ENCODE measurements around the gene DIPK1A. TPM values are rescaled to one million over a fixed set of nuclear protein-coding genes. Genes with fewer than 3 reads are reported as not detected.

The DIPK1A gene
- 10.5 and 11.2 TPM in 2 replicates for total RNA-seq (2021)
- percentile 65 among the genes with signal in this experiment for Bru-seq, nascent RNA
- BruChase-seq, experiment 1, labeled RNA remaining after a 2-hour chase, result percentile 72 among the genes with signal in this experiment
- BruChase-seq, experiment 2, labeled RNA remaining after a 6-hour chase, result percentile 58 among the genes with signal in this experiment
- long read RNA-seq, transcript FAM69A-201 (5 exons, 2,574 nt), result major isoform, 32 of 41 reads
- long read RNA-seq, partial matches to known transcripts, result 2 of 41 reads
- long read RNA-seq, other reads (novel, unspliced or antisense), result 7 of 41 reads

DNA sequence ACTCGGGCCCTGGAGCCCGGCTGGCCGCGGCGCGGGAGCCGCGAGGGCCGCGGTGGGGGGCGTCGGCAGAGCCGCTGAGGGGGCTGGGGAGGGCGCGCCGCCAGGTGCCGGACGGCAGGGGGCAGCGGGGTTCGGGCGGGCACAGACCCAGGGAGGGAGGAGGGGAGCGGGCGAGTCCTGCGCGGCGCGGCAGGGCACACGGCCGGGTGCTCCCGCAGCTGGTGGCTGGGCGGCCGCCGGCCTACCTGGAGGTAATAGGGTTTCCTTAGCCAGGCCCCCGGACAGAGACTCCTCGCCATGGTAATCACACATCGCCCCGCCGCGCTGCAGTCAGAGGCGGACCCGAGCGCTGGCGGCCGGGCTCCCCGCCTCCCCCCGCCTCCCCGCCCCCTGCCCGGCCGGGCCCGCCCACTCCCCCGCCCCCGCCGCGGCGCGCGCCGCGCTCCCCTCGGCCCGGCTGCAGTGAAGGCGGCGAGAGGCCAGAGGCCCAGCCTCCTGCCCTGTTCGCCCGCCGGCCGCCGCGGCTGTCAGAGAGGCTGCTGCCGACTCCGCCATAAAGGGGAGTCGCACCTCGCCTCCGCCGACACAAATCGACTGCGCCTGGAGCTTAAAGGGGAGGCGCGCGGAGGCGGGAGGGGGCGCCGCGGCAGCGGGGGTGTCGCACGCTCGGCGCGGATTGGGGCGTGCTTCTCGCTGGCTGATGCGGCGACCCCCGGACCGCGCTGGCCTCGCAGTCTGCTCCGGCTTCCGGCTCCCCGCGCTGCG lies at the start of gene DIPK1A:
Gene DIPK1A (minus strand): TSS at position 332 of the 765 bp plus-strand sequence. CDS start 33 bp downstream, at position 299.
- CTCF ChIA-PET, result interaction anchor here (0.7 to 1.3 kb wide), 4 partner anchors 101 to 463 kb away, joined by 3 to 7 read pairs (median 3); no protein-coding TSS in a partner anchor
- H3K9me3 ChIP-seq (ENCODE audit: insufficient read depth, low read depth), result no peaks in the 10 kb centered on the region
- peak within 1 kb of the TSS; percentile 65 for H3K27ac ChIP-seq
- H3K9me2 ChIP-seq (ENCODE audit: insufficient read depth), result no peaks in the 10 kb centered on the region
- no peaks in the 10 kb centered on the region for H4K20me1 ChIP-seq (ENCODE audit: insufficient read depth)
- peaks cover 7% of the 10 kb centered on the region; the same call in 1 of the 2 replicates for H3F3A ChIP-seq (ENCODE audit: insufficient read depth, low read depth)
- H3K36me3 ChIP-seq (ENCODE audit: low read depth), result no peaks in the 10 kb centered on the region
- no peaks in the 10 kb centered on the region for H3K27me3 ChIP-seq (ENCODE audit: insufficient read depth, low read depth)
- intact Hi-C loops (cut with micrococcal nuclease; ENCODE audit: unreplicated experiment), result loop anchor here (1.0 to 2.0 kb wide), 2 partner anchors 33 to 101 kb away; no protein-coding TSS in a partner anchor
- H2AFZ ChIP-seq, result peak within 1 kb of the TSS; percentile 98
- no peak for TF ChIP-seq EZH2 (IDR thresholded peaks at IDR 0.05; ENCODE audit: low read depth)
- TF ChIP-seq, protein P1, sequence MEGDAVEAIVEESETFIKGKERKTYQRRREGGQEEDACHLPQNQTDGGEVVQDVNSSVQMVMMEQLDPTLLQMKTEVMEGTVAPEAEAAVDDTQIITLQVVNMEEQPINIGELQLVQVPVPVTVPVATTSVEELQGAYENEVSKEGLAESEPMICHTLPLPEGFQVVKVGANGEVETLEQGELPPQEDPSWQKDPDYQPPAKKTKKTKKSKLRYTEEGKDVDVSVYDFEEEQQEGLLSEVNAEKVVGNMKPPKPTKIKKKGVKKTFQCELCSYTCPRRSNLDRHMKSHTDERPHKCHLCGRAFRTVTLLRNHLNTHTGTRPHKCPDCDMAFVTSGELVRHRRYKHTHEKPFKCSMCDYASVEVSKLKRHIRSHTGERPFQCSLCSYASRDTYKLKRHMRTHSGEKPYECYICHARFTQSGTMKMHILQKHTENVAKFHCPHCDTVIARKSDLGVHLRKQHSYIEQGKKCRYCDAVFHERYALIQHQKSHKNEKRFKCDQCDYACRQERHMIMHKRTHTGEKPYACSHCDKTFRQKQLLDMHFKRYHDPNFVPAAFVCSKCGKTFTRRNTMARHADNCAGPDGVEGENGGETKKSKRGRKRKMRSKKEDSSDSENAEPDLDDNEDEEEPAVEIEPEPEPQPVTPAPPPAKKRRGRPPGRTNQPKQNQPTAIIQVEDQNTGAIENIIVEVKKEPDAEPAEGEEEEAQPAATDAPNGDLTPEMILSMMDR (conservative IDR thresholded peaks at IDR 0.05), result no peak
- DNase-seq, result peak; percentile 72 to 76
- peaks cover 24% of the 10 kb centered on the region for H3K4me1 ChIP-seq (replicated peaks; ENCODE audit: insufficient read depth)
- POLR2A ChIA-PET (ENCODE audit: unreplicated experiment), result interaction anchor here (0.6 to 1.0 kb wide), 2 partner anchors 27 to 55 kb away, joined by 4 to 9 read pairs; no protein-coding TSS in a partner anchor
- H3K4me2 ChIP-seq, result peak within 1 kb of the TSS; percentile 82
- H3K4me3 ChIP-seq, result peak within 1 kb of the TSS; percentile 66
- no TSS peak for BruUV-seq (replicated peaks)
- H3K79me2 ChIP-seq (ENCODE audit: low read depth), result peaks cover 17% of the 10 kb centered on the region

DNA sequence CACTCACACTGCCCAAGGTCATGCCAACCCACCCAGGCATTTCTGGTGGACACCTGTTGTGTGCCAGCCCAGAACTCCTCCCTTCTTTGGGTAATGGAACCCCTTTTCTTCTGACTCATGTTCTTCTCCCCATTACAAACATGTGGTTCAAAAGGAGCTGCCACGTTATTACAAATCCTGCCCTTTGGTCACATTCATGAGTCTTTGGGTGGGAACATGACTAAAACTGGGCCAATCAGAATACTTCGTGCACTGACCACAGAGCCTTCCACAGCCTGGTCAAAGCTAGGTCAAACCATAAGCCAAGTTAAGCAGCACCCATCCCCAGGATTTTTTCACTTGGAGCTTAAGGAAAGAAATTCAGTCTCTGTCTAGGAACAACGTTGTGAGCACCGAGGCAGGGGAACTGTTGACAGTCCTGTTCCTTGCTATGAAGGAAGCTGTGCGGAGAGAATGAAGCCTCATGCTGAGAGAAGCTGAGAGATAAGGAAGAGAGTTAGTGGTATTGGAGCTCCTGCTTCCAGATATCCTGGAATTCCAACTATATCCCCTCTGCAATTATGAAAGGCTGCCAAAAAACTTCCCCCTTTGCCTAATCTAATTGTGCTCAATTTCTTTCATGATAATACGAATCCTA lies 46.8 kb upstream of the DIPK1A start:
- Histone ChIP-seq H3K36me3 (ENCODE audit: low read depth) (no peaks in the 10 kb centered on the region), H2AFZ (peak overlapping the region; percentile 40; the same call in 1 of the 2 replicates), H3K4me1 (replicated peaks; ENCODE audit: insufficient read depth) (peaks cover 40% of the 10 kb centered on the region), H3K4me3 (no peak overlapping the region), H3K4me2 (peak overlapping the region; percentile 39), H3K27me3 (ENCODE audit: insufficient read depth, low read depth) (no peaks in the 10 kb centered on the region), H3K27ac (peak overlapping the region; percentile 45), H3K79me2 (ENCODE audit: low read depth) (no peaks in the 10 kb centered on the region), H4K20me1 (ENCODE audit: insufficient read depth) (no peaks in the 10 kb centered on the region), H3K9me3 (ENCODE audit: insufficient read depth, low read depth) (no peaks in the 10 kb centered on the region), H3F3A (ENCODE audit: insufficient read depth, low read depth) (peaks cover 8% of the 10 kb centered on the region; the same call in 1 of the 2 replicates), H3K9me2 (ENCODE audit: insufficient read depth) (no peaks in the 10 kb centered on the region)
- intact Hi-C loops (cut with micrococcal nuclease; ENCODE audit: unreplicated experiment), result no loop called here
- TF ChIP-seq, protein P1 (conservative IDR thresholded peaks at IDR 0.05), result no peak
- TF ChIP-seq EZH2 (IDR thresholded peaks at IDR 0.05; ENCODE audit: low read depth), result no peak
- DNase-seq, result peak; percentile 30 to 96
- POLR2A ChIA-PET (ENCODE audit: unreplicated experiment), result interaction anchor here (0.7 kb wide), 1 partner anchor 607 kb away, joined by 5 read pairs; no protein-coding TSS in a partner anchor
- CTCF ChIA-PET, result interaction anchor here (0.6 kb wide), 1 partner anchor 421 kb away, joined by 3 read pairs; no protein-coding TSS in a partner anchor
- no TSS peak for BruUV-seq (replicated peaks)

DNA sequence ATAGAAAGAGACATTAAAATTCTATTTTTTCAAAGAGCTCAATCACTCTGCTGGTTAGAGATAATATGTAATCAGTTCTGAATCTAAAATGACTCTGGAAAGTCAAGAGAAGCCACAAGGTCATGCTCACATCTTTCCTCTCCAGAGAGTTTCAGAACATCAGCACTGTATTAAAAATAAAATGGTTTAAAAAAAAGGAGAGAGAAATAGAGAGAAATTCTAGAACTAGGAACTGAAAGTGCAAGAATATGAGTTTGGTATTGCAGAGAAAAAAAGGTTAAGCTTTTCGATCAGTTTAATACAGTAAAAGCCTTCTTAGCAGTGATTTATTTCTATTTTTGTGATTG lies 44.0 kb upstream of the DIPK1A start:
- Histone ChIP-seq H3K36me3 (ENCODE audit: low read depth) (no peaks in the 10 kb centered on the region), H3K27me3 (ENCODE audit: insufficient read depth, low read depth) (no peaks in the 10 kb centered on the region), H3K4me1 (replicated peaks; ENCODE audit: insufficient read depth) (peaks cover 56% of the 10 kb centered on the region), H3K4me3 (no peak overlapping the region), H3K9me2 (ENCODE audit: insufficient read depth) (no peaks in the 10 kb centered on the region), H3K27ac (no peak overlapping the region), H3K9me3 (ENCODE audit: insufficient read depth, low read depth) (no peaks in the 10 kb centered on the region), H4K20me1 (ENCODE audit: insufficient read depth) (no peaks in the 10 kb centered on the region), H3F3A (ENCODE audit: insufficient read depth, low read depth) (peaks cover 33% of the 10 kb centered on the region), H2AFZ (no peak overlapping the region), H3K4me2 (no peak overlapping the region), H3K79me2 (ENCODE audit: low read depth) (no peaks in the 10 kb centered on the region)
- intact Hi-C loops (cut with micrococcal nuclease; ENCODE audit: unreplicated experiment), result no loop called here
- CTCF ChIA-PET, result no interaction called here
- POLR2A ChIA-PET (ENCODE audit: unreplicated experiment), result no interaction called here
- BruUV-seq (replicated peaks), result no TSS peak
- no peak for TF ChIP-seq EZH2 (IDR thresholded peaks at IDR 0.05; ENCODE audit: low read depth)
- no peak for DNase-seq

All from PC-9 (cell line).